Pancreas (tissue), 10 donors: ENCODE measurements around the gene SMARCC2. TPM values are rescaled to one million over a fixed set of nuclear protein-coding genes. Genes with fewer than 3 reads are reported as not detected.
"Not testable (repeated sequence)": the region's sequence is repeated elsewhere in the genome, so short reads cannot be mapped to it uniquely, and the experiment has no call there.

Source experiments
- ATAC-seq, 4 donors: fragments of 200-7000 bp; cut with Tn5 transposase; one replicate each; pipeline versions ENCODE4 v1.8.0 to v1.9.1; 2020; ENCODE audit warnings: mild to moderate bottlenecking in 4 of 4, moderate library complexity in 4 of 4
- DNase-seq, 6 donors: peaks; one replicate each; pipeline ENCODE4 v3.0.0-alpha.2; 2020
- FAIRE-seq: peaks from 2 replicates; lab custom pipeline; 2012; peaks lifted over from hg19 to GRCh38; lab: Jason Lieb, UNC
- H3K27ac ChIP-seq, 4 donors: fragments of 200-600 bp; sonication (generic); 1 replicate in 3 of 4; 2 replicates in 1 of 4; pipeline versions ENCODE4 v1.5.0 to v1.8.0; 2020
- H3K27me3 ChIP-seq, 4 donors: fragments of 200-600 bp; one replicate each; pipeline ENCODE4 v1.8.0; 2021
- H3K36me3 ChIP-seq, 3 donors: fragments of 200-600 bp; sonication (generic) in 1 of 3; one replicate each; pipeline versions ENCODE4 v1.5.0 to v1.8.0; 2020 to 2021
- H3K4me1 ChIP-seq, 3 donors: fragments of 200-600 bp; one replicate each; pipeline ENCODE4 v1.8.0; 2021
- H3K4me3 ChIP-seq, 4 donors: fragments of 200-600 bp; sonication (generic) in 2 of 4; one replicate each; pipeline versions ENCODE4 v1.5.0 to v1.8.0; 2020 to 2021
- H3K9me3 ChIP-seq, 4 donors: fragments of 200-600 bp; one replicate each; pipeline ENCODE4 v1.8.0; 2021
- WGBS, 2 donors: extraction: QIAGEN DNeasy Blood & Tissue Kit; methylation state at CpG; one replicate each; pipeline ENCODE4 v1.1.7; 2013; 5-methylcytosine and 5-hydroxymethylcytosine counted together
- intact Hi-C, 3 donors: fragments of 100-400 bp; cut with DNase I; formaldehyde crosslinking; loops; one replicate each; pipeline versions ENCODE4 v1.11.1 to v1.14.2; 2022
- polyA plus RNA-seq, 2 donors: library from polyadenylated mRNA; stranded (reverse); fragments of 200-250 nt; gene quantifications; one replicate each; pipeline ENCODE4 v1.2.3, GENCODE V29; 2013
- total RNA-seq, 6 donors: library from RNA; stranded (reverse); fragmentation: NEBNext Ultra II Directional in 4 of 6; extraction: Animal tissue kit (Norgen Biotek cat#: 25700) in 4 of 6; gene quantifications; one replicate each; pipeline versions ENCODE4 v1.2.1 to v1.2.4, GENCODE V29; 2021 to 2023
- TF ChIP-seq, protein P1 (sequence below), 4 donors: fragments of 200-600 bp; sonication (generic) in 3 of 4; IDR thresholded peaks; one replicate each; pipeline versions ENCODE4 v1.5.0 to v1.8.0; 2021; ENCODE audit warnings: antibody characterized with exemption in 4 of 4
- donor health status: healthy with polysubstance abuse.
- donor health status: DM: no; HTN: no; CAD: no; lungs with moderate emphysema.
- donor health status: DM: no; HTN: no; CAD: no.
- donor health status: control.
- donor health status: control.
- donor health status: Bipolar disorder and iron deficiency.
- donor health status: DM: yes; HTN: yes; CAD: no.
- donor health status: DM: no; HTN: no; CAD: no.
- donor health status: DM: no; HTN: no; CAD: no.
- donor health status: DM: yes; HTN: yes; CAD: no.

Gene SMARCC2
- total and polyA plus RNA-seq, 8 donors, result 26.3 to 64.5 (median 38.2) TPM

DNA sequence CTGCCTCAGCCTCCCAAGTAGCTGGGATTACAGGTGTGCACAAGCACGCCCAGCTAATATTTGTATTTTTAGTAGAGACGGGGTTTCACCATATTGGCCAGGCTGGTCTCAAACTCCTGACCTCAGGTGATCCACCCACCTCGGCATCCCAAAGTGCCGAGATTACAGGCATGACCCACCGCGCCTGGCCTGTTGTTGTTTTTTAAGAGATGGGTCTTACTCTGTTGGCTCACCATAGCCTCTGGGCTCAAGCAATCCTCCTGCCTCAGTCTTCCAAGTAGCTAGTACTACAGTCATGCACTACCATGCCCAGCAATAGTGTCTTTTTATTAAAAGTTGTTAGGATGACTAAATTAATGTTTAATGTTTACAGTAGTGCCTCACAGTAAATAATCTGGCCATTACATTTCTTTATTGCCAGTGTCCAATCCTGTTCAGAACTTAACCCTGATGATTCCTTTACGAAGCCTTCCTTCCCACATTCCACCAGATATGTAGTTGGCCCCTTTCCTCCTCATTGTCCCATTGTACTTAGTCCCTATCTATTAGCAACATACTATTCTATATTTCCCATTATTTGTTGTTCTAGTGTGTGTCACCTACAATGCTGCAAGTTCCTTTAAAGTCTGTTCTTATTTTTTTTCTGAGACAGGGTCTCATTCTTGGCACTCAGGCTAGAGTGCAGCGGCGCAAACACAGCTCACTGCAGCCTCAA lies 8.8 kb upstream of the SMARCC2 start:
- no peak overlapping the region for H3K27ac ChIP-seq
- 86 to 93% methylated on average over 9 of the region's 9 CpGs for WGBS, 2 donors
- intact Hi-C loops, result loop anchor here in 1 of 3 donors (10.0 kb wide), 1 partner anchor 57 kb away; the partner anchor contains the start of gene ANKRD52
- no peaks in the 10 kb centered on the region for H3K27me3 ChIP-seq
- FAIRE-seq (no peak), DNase-seq (no peak), ATAC-seq (no peak)
- H3K9me3 ChIP-seq, result no peaks in the 10 kb centered on the region
- H3K4me1 ChIP-seq, result no peaks in the 10 kb centered on the region
- TF ChIP-seq, protein P1, sequence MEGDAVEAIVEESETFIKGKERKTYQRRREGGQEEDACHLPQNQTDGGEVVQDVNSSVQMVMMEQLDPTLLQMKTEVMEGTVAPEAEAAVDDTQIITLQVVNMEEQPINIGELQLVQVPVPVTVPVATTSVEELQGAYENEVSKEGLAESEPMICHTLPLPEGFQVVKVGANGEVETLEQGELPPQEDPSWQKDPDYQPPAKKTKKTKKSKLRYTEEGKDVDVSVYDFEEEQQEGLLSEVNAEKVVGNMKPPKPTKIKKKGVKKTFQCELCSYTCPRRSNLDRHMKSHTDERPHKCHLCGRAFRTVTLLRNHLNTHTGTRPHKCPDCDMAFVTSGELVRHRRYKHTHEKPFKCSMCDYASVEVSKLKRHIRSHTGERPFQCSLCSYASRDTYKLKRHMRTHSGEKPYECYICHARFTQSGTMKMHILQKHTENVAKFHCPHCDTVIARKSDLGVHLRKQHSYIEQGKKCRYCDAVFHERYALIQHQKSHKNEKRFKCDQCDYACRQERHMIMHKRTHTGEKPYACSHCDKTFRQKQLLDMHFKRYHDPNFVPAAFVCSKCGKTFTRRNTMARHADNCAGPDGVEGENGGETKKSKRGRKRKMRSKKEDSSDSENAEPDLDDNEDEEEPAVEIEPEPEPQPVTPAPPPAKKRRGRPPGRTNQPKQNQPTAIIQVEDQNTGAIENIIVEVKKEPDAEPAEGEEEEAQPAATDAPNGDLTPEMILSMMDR (IDR thresholded peaks at IDR 0.05), result no peak
- no peak overlapping the region for H3K4me3 ChIP-seq
- H3K36me3 ChIP-seq, result no peaks in the 10 kb centered on the region

DNA sequence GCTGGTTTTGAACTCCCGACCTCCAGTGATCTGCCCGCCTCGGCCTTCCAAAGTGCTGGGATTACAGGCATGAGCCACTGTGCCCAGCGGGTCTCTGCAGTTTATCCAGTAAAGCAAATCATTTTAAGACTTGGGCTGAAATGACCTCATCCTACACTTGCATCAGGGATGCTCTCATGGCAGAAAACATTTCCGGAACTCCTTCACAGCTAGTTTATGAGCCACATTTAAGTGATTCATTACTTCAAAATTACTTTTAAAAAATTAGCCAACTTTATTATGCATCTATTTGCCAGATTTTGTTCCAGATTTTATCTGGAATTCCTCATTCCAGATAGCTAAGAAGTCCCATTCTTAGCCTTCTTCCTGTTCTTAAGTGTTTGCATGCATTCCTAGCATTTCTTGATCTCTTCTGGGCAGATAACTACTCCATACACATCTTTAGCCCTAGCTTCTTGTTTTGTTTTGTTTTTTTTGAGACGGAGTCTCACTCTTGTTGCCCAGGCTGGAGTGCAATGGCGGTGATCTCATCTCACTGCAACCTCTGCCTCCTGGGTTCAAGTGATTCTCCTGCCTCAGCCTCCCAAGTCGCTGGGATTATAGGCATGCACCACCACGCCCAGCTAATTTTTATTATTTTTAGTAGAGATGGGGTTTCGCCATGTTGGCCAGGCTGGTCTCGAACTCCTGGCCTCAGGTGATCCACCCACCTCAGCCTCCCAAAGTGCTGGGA lies 7.7 kb upstream of the SMARCC2 start:
- not testable (repeated sequence) for DNase-seq, H3K27ac ChIP-seq, H3K4me3 ChIP-seq, H3K36me3 ChIP-seq, FAIRE-seq, H3K9me3 ChIP-seq, H3K4me1 ChIP-seq, H3K27me3 ChIP-seq
- 72 to 81% methylated on average over 10 to 11 of the region's 11 CpGs for WGBS, 2 donors
- intact Hi-C loops, result loop anchor here in 1 of 3 donors (10.0 kb wide), 1 partner anchor 58 kb away; the partner anchor contains the start of gene ANKRD52
- ATAC-seq, result peak in 2 of 4 donors; percentile 8 to 29

DNA sequence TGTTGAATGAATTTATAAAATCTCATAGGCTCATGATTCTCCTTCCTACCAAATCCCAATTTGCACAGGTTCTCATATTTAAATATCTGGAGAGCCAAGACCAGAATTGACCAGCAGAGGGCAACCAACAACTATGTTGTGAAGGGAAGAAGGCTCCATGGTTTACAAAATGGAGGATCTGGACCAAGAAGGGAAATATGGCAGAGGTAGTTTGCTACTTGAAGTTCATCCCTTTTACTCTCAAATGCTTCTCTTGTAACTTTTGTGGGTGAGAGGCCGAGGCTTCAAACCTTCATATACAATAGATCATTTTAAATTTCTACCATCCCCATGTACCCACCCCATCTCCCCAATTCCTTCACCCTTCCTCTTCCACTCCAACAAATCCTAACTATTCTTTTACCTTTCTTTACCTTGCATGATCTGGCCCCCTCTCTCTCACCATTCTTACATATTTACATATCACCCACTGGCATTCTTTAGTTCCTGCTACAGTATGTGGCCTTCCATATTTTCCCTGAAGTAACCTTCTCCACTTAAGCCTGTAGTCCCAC lies 3.8 kb upstream of the SMARCC2 start:
- DNase-seq (peak in 4 of 6 donors; percentile 60 to 85 (median 76)), ATAC-seq (peak in 3 of 4 donors; percentile 32 to 35 (median 32)), FAIRE-seq (peak; percentile 73)
- Histone ChIP-seq H3K27ac (no peak overlapping the region), H3K27me3 (no peaks in the 10 kb centered on the region), H3K4me1 (peaks cover 1 to 2% (median 1%) of the 10 kb centered on the region in 3 donors), H3K9me3 (no peaks in the 10 kb centered on the region), H3K4me3 (no peak overlapping the region), H3K36me3 (no peaks in the 10 kb centered on the region)
- intact Hi-C loops, result loop anchor here in 1 of 3 donors (10.0 kb wide), 1 partner anchor 62 kb away; the partner anchor contains the start of gene ANKRD52
- 28 to 40% methylated on average over 1 of the region's 1 CpG for WGBS, 2 donors
- TF ChIP-seq, protein P1 (IDR thresholded peaks at IDR 0.05), result peak in 3 of 4 donors; percentile 39 to 74 (median 68)

DNA sequence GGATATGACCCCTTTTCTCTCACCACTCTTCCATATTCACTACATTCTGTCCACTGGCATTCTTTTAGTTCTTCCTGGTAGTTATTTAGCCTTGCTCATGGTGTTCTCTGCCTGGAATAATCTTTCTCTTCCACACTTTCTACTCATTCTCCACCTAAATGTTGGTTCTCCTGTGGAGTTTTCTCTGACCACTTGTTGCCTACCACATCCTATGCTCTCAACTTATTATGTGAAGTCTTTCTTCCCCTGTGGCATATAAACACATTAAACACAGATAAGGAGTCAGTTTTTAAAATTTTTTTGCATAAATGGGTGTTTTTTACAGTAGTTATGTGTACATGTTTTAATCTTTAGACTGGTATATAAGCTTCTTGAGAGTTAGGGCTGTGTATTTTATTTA lies 3.3 kb upstream of the SMARCC2 start:
- H3K9me3 ChIP-seq, result no peaks in the 10 kb centered on the region
- ATAC-seq, result no peak
- no peak for DNase-seq
- H3K4me3 ChIP-seq, result no peak overlapping the region
- peaks cover 5 to 7% (median 7%) of the 10 kb centered on the region in 3 donors for H3K4me1 ChIP-seq
- H3K36me3 ChIP-seq, result no peaks in the 10 kb centered on the region
- intact Hi-C loops, result loop anchor here in 1 of 3 donors (10.0 kb wide), 1 partner anchor 62 kb away; the partner anchor contains the start of gene ANKRD52
- H3K27me3 ChIP-seq, result no peaks in the 10 kb centered on the region
- no peak for FAIRE-seq
- H3K27ac ChIP-seq, result no peak overlapping the region
- TF ChIP-seq, protein P1 (IDR thresholded peaks at IDR 0.05), result no peak

DNA sequence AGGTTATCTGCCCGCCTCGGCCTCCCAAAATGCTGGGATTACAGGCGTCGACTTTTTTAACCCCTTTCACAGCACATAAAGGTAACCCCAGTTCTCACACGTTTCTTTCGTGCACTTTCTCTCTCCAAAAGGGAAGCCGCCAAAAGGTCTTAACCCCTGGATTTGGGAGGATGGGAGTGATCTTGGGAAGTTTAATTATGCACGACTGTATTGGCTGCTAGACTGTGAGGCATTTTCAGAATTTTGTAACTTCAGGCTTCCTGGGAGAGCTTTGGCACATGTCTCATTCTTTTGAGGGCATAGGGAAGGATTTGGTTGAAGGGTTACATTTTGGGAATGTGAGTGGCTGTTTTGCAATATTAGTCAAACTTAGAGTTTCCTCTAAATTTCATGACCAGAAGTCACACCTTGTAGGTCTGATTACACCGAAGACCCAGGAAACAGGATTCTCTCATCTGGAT lies 1.4 kb upstream of the SMARCC2 start:
- TF ChIP-seq, protein P1 (IDR thresholded peaks at IDR 0.05), result no peak
- ATAC-seq (no peak), DNase-seq (no peak), FAIRE-seq (no peak)
- intact Hi-C loops, result loop anchor here in 1 of 3 donors (10.0 kb wide), 1 partner anchor 64 kb away; the partner anchor contains the start of gene ANKRD52
- 17 to 20% methylated on average over 9 of the region's 9 CpGs for WGBS, 2 donors
- Histone ChIP-seq H3K27me3 (no peaks in the 10 kb centered on the region), H3K36me3 (peaks cover 0 to 3% (median 0%) of the 10 kb centered on the region in 3 donors), H3K9me3 (no peaks in the 10 kb centered on the region), H3K4me3 (peak overlapping the region in 3 of 4 donors; percentile 29 to 86 (median 71)), H3K4me1 (peaks cover 5 to 12% (median 10%) of the 10 kb centered on the region in 3 donors), H3K27ac (peak overlapping the region; percentile 79 to 96 (median 90))
